K562 (cell line): ENCODE results near the gene RNU1-2. TPM values are rescaled to one million over a fixed set of nuclear protein-coding genes. Genes with fewer than 3 reads are reported as not detected.
A peak's percentile ranks its signal among the peaks of the same experiment; 100 is the strongest.

ENCODE experiments used
- AFF4 ChIP-seq: sonication (generic); formaldehyde crosslinking; IDR thresholded peaks from 2 replicates; pipeline ENCODE4 v1.8.0; 2023; ENCODE audit warnings: mild to moderate bottlenecking, missing genetic modification reagents
- CSDE1 ChIP-seq, 2 experiments: fragments of 450-650 bp; IDR thresholded peaks; 2 replicates each; pipeline ENCODE4 v1.6.1; 2016; ENCODE audit warnings: mild to moderate bottlenecking in 1 of 2
- CTBP1 ChIP-seq: fragments of 450-650 bp; IDR thresholded peaks from 2 replicates; pipeline ENCODE4 v1.6.1; 2016; ENCODE audit warnings: borderline replicate concordance
- GABPB1 ChIP-seq: sonication (generic); formaldehyde crosslinking; IDR thresholded peaks from 2 replicates; pipeline ENCODE4 v1.8.0; 2022; ENCODE audit warnings: mild to moderate bottlenecking, missing genetic modification reagents
- KAT7 ChIP-seq: sonication (generic); formaldehyde crosslinking; IDR thresholded peaks from 2 replicates; pipeline ENCODE4 v1.8.0; 2022; ENCODE audit warnings: missing genetic modification reagents, mild to moderate bottlenecking, borderline replicate concordance
- ZC3H4 ChIP-seq: sonication (generic); formaldehyde crosslinking; IDR thresholded peaks from 2 replicates; pipeline ENCODE4 v1.9.0; 2021; ENCODE audit warnings: missing genetic modification reagents, borderline replicate concordance
- polyA plus RNA-seq, 8 experiments: library from polyadenylated mRNA; depleted of rRNA in 4 of 8; stranded (reverse) in 5 of 8; unstranded in 3 of 8; fragments of >200 nt; fragmentation: Nextera tagmentation in 2 of 8; fragmentation: Illumina TruSeq in 1 of 8; extraction: Ambion mirVana in 2 of 8; extraction: Trizol in 1 of 8; gene quantifications; 2 replicates each; pipeline versions ENCODE4 v1.2.1 to v1.2.3, GENCODE V29; 2011 to 2014; ENCODE audit warnings: inconsistent platforms in 1 of 8, missing spikeins in 1 of 8
- total RNA-seq, 7 experiments: library from RNA; depleted of rRNA in 6 of 7; stranded (reverse); fragments of >200 nt in 6 of 7; fragmentation: Illumina TruSeq in 2 of 7; extraction: Trizol in 2 of 7; gene quantifications; 2 replicates each; pipeline versions ENCODE4 v1.2.1 to v1.2.3, GENCODE V29; 2011 to 2021; ENCODE audit warnings: low replicate concordance in 1 of 7
- TF ChIP-seq, protein P1 (sequence below): fragments of 450-650 bp; IDR thresholded peaks from 2 replicates; pipeline ENCODE4 v1.6.1; 2016; ENCODE audit warnings: mild to moderate bottlenecking, moderate library complexity
- TF ChIP-seq, protein P2 (sequence below): fragments of 250-450 bp; sonication (Bioruptor Pico); IDR thresholded peaks from 2 replicates; pipeline ENCODE4 v1.5.0; 2020; ENCODE audit warnings: mild to moderate bottlenecking, borderline replicate concordance

The RNU1-2 gene
- total and polyA plus RNA-seq, 9 of the 15 experiments (the other 6 are each of a cell fraction or from before 2014, with no cell fraction given) = under 0.01 to 32,823 (median 2,538) TPM; not detected in 4

DNA sequence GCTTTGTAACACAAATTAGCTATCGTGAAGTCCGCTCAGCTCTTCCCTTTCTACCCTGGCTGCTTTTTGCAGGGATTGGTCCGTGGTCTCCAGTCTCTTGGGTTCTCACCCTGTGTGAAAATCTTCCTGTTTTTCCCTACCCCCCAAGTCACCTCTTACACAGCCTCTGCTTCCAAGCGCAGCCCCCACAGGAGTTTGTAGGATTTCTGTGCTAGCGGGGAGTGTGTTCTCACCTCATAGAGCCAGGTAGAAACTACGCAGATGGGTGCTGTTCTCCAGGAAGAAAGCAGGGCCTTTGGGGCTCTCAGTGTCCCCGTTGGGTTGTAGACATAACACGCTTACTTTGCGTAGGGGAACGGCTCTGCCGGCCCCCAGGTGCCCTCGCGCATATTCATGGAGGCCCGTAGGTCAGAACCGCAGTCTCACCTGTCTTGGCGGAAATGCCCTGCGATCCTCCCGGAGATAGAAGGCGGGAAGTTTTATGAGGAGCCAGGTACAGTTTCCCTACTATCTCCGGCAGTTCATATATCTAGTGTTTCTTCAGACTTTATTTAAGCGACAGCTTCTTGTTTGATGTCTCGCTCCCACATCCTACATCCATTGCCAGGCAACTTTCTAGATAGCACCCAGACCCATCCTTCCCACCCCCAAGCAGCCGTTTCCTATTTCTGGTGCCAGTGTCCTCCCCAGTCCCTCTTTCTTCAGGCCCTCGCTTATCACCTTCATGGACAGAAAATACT is 706 bp downstream of the RNU1-2 start (continued):
- TF ChIP-seq CSDE1 (IDR thresholded peaks at IDR 0.05) (peak in 1 of 2 experiments; percentile 95; a peak in 2 of 4 replicates), AFF4 (peak; percentile 96), ZC3H4 (CRISPR knock-in tag) (peak; percentile 81; the same call in 1 of the 2 replicates), GABPB1 (CRISPR knock-in tag) (peak; percentile 55; the same call in 1 of the 2 replicates), KAT7 (CRISPR knock-in tag) (0 out of 2 replicates have a peak, but pooled peaks have one; percentile 87), CTBP1 (0 out of 2 replicates have a peak, but pooled peaks have one; percentile 9)
- TF ChIP-seq, protein P1, sequence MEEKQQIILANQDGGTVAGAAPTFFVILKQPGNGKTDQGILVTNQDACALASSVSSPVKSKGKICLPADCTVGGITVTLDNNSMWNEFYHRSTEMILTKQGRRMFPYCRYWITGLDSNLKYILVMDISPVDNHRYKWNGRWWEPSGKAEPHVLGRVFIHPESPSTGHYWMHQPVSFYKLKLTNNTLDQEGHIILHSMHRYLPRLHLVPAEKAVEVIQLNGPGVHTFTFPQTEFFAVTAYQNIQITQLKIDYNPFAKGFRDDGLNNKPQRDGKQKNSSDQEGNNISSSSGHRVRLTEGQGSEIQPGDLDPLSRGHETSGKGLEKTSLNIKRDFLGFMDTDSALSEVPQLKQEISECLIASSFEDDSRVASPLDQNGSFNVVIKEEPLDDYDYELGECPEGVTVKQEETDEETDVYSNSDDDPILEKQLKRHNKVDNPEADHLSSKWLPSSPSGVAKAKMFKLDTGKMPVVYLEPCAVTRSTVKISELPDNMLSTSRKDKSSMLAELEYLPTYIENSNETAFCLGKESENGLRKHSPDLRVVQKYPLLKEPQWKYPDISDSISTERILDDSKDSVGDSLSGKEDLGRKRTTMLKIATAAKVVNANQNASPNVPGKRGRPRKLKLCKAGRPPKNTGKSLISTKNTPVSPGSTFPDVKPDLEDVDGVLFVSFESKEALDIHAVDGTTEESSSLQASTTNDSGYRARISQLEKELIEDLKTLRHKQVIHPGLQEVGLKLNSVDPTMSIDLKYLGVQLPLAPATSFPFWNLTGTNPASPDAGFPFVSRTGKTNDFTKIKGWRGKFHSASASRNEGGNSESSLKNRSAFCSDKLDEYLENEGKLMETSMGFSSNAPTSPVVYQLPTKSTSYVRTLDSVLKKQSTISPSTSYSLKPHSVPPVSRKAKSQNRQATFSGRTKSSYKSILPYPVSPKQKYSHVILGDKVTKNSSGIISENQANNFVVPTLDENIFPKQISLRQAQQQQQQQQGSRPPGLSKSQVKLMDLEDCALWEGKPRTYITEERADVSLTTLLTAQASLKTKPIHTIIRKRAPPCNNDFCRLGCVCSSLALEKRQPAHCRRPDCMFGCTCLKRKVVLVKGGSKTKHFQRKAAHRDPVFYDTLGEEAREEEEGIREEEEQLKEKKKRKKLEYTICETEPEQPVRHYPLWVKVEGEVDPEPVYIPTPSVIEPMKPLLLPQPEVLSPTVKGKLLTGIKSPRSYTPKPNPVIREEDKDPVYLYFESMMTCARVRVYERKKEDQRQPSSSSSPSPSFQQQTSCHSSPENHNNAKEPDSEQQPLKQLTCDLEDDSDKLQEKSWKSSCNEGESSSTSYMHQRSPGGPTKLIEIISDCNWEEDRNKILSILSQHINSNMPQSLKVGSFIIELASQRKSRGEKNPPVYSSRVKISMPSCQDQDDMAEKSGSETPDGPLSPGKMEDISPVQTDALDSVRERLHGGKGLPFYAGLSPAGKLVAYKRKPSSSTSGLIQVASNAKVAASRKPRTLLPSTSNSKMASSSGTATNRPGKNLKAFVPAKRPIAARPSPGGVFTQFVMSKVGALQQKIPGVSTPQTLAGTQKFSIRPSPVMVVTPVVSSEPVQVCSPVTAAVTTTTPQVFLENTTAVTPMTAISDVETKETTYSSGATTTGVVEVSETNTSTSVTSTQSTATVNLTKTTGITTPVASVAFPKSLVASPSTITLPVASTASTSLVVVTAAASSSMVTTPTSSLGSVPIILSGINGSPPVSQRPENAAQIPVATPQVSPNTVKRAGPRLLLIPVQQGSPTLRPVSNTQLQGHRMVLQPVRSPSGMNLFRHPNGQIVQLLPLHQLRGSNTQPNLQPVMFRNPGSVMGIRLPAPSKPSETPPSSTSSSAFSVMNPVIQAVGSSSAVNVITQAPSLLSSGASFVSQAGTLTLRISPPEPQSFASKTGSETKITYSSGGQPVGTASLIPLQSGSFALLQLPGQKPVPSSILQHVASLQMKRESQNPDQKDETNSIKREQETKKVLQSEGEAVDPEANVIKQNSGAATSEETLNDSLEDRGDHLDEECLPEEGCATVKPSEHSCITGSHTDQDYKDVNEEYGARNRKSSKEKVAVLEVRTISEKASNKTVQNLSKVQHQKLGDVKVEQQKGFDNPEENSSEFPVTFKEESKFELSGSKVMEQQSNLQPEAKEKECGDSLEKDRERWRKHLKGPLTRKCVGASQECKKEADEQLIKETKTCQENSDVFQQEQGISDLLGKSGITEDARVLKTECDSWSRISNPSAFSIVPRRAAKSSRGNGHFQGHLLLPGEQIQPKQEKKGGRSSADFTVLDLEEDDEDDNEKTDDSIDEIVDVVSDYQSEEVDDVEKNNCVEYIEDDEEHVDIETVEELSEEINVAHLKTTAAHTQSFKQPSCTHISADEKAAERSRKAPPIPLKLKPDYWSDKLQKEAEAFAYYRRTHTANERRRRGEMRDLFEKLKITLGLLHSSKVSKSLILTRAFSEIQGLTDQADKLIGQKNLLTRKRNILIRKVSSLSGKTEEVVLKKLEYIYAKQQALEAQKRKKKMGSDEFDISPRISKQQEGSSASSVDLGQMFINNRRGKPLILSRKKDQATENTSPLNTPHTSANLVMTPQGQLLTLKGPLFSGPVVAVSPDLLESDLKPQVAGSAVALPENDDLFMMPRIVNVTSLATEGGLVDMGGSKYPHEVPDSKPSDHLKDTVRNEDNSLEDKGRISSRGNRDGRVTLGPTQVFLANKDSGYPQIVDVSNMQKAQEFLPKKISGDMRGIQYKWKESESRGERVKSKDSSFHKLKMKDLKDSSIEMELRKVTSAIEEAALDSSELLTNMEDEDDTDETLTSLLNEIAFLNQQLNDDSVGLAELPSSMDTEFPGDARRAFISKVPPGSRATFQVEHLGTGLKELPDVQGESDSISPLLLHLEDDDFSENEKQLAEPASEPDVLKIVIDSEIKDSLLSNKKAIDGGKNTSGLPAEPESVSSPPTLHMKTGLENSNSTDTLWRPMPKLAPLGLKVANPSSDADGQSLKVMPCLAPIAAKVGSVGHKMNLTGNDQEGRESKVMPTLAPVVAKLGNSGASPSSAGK = peak; percentile 36; the same call in 1 of the 2 replicates
- TF ChIP-seq, protein P2, sequence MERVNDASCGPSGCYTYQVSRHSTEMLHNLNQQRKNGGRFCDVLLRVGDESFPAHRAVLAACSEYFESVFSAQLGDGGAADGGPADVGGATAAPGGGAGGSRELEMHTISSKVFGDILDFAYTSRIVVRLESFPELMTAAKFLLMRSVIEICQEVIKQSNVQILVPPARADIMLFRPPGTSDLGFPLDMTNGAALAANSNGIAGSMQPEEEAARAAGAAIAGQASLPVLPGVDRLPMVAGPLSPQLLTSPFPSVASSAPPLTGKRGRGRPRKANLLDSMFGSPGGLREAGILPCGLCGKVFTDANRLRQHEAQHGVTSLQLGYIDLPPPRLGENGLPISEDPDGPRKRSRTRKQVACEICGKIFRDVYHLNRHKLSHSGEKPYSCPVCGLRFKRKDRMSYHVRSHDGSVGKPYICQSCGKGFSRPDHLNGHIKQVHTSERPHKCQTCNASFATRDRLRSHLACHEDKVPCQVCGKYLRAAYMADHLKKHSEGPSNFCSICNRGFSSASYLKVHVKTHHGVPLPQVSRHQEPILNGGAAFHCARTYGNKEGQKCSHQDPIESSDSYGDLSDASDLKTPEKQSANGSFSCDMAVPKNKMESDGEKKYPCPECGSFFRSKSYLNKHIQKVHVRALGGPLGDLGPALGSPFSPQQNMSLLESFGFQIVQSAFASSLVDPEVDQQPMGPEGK (CRISPR knock-in tag) = 0 out of 2 replicates have a peak, but pooled peaks have one; percentile 10
